ENCODE measurements around the gene CISH.

Gene CISH

GRCh38 chr3:50609071-50609762 is 2.4 kb downstream of the CISH start:
- Histone ChIP-seq H3K27me3 (ENCODE audit: low read length) (no peaks in the 10 kb centered on the region), H3K9me3 (ENCODE audit: insufficient read depth, low read length) (no peaks in the 10 kb centered on the region), H3K4me2 (ENCODE audit: low read depth, low read length, poor library complexity, severe bottlenecking) (no peak overlapping the region), H2AFZ (ENCODE audit: low read depth, low read length, severe bottlenecking) (no peak overlapping the region), H3F3A (ENCODE audit: insufficient read depth) (no peaks in the 10 kb centered on the region), H3K9ac (ENCODE audit: low read length) (no peak overlapping the region), H4K20me1 (ENCODE audit: low read depth, low read length) (no peaks in the 10 kb centered on the region), H3K9me2 (replicated peaks; ENCODE audit: insufficient read depth, low read length) (no peaks in the 10 kb centered on the region), H3K36me3 (ENCODE audit: low read length) (no peaks in the 10 kb centered on the region), H3K79me2 (ENCODE audit: insufficient read depth, low read length) (no peaks in the 10 kb centered on the region), H3K27ac (ENCODE audit: low read depth, low read length) (no peak overlapping the region), H3K4me3 (ENCODE audit: insufficient read depth, low read length, poor library complexity, severe bottlenecking) (no peak overlapping the region)
- TF ChIP-seq, protein P1, sequence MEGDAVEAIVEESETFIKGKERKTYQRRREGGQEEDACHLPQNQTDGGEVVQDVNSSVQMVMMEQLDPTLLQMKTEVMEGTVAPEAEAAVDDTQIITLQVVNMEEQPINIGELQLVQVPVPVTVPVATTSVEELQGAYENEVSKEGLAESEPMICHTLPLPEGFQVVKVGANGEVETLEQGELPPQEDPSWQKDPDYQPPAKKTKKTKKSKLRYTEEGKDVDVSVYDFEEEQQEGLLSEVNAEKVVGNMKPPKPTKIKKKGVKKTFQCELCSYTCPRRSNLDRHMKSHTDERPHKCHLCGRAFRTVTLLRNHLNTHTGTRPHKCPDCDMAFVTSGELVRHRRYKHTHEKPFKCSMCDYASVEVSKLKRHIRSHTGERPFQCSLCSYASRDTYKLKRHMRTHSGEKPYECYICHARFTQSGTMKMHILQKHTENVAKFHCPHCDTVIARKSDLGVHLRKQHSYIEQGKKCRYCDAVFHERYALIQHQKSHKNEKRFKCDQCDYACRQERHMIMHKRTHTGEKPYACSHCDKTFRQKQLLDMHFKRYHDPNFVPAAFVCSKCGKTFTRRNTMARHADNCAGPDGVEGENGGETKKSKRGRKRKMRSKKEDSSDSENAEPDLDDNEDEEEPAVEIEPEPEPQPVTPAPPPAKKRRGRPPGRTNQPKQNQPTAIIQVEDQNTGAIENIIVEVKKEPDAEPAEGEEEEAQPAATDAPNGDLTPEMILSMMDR (IDR thresholded peaks at IDR 0.05; ENCODE audit: insufficient read depth, low read length, poor library complexity, severe bottlenecking) = no peak
- TF ChIP-seq EZH2phosphoT487 (conservative IDR thresholded peaks at IDR 0.05; ENCODE audit: low read length) = no peak

DNA sequence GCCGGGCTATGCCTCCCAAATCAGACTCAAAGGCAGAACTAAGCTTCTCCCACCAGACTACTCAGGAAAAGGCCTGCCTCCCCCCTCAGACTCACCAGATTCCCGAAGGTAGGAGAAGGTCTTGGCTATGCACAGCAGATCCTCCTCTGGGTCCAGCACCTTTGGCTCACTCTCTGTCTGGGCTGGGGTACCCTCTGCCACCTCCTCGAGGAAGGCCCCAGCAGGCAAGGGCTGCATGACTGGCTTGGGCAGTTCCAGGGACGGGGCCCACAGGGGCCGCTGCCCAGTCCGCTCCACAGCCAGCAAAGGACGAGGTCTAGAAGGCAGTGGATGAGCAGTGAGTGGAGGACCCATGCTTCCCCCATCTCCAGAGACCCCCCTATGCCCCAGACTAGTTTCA is 3.3 kb downstream of the CISH start:
- no peak overlapping the region for H3K4me2 ChIP-seq (ENCODE audit: low read depth, low read length, poor library complexity, severe bottlenecking)
- H3K4me3 ChIP-seq (ENCODE audit: insufficient read depth, low read length, poor library complexity, severe bottlenecking) = no peak overlapping the region
- H4K20me1 ChIP-seq (ENCODE audit: low read depth, low read length) = no peaks in the 10 kb centered on the region
- TF ChIP-seq, protein P1 (IDR thresholded peaks at IDR 0.05; ENCODE audit: insufficient read depth, low read length, poor library complexity, severe bottlenecking) = no peak
- TF ChIP-seq EZH2phosphoT487 (conservative IDR thresholded peaks at IDR 0.05; ENCODE audit: low read length) = no peak
- no peaks in the 10 kb centered on the region for H3K79me2 ChIP-seq (ENCODE audit: insufficient read depth, low read length)
- H3K9ac ChIP-seq (ENCODE audit: low read length) = no peak overlapping the region
- no peaks in the 10 kb centered on the region for H3K9me2 ChIP-seq (replicated peaks; ENCODE audit: insufficient read depth, low read length)
- H2AFZ ChIP-seq (ENCODE audit: low read depth, low read length, severe bottlenecking) = no peak overlapping the region
- H3K9me3 ChIP-seq (ENCODE audit: insufficient read depth, low read length) = no peaks in the 10 kb centered on the region
- H3K27ac ChIP-seq (ENCODE audit: low read depth, low read length) = no peak overlapping the region
- H3K27me3 ChIP-seq (ENCODE audit: low read length) = no peaks in the 10 kb centered on the region
- no peaks in the 10 kb centered on the region for H3K36me3 ChIP-seq (ENCODE audit: low read length)
- H3F3A ChIP-seq (ENCODE audit: insufficient read depth) = no peaks in the 10 kb centered on the region

GRCh38 chr3:50607271-50608091 is 4.1 kb downstream of the CISH start:
- Histone ChIP-seq H2AFZ (ENCODE audit: low read depth, low read length, severe bottlenecking) (no peak overlapping the region), H4K20me1 (ENCODE audit: low read depth, low read length) (no peaks in the 10 kb centered on the region), H3K4me3 (ENCODE audit: insufficient read depth, low read length, poor library complexity, severe bottlenecking) (no peak overlapping the region), H3K4me2 (ENCODE audit: low read depth, low read length, poor library complexity, severe bottlenecking) (no peak overlapping the region), H3K79me2 (ENCODE audit: insufficient read depth, low read length) (no peaks in the 10 kb centered on the region), H3K9me3 (ENCODE audit: insufficient read depth, low read length) (no peaks in the 10 kb centered on the region), H3K36me3 (ENCODE audit: low read length) (no peaks in the 10 kb centered on the region), H3K9me2 (replicated peaks; ENCODE audit: insufficient read depth, low read length) (no peaks in the 10 kb centered on the region), H3F3A (ENCODE audit: insufficient read depth) (no peaks in the 10 kb centered on the region), H3K9ac (ENCODE audit: low read length) (no peak overlapping the region), H3K27ac (ENCODE audit: low read depth, low read length) (no peak overlapping the region), H3K27me3 (ENCODE audit: low read length) (no peaks in the 10 kb centered on the region)
- TF ChIP-seq, protein P1 (IDR thresholded peaks at IDR 0.05; ENCODE audit: insufficient read depth, low read length, poor library complexity, severe bottlenecking) = no peak
- TF ChIP-seq EZH2phosphoT487 (conservative IDR thresholded peaks at IDR 0.05; ENCODE audit: low read length) = no peak
